Tibial nerve (tissue), 4 donors: ENCODE measurements around the gene MTMR8. TPM values are rescaled to one million over a fixed set of nuclear protein-coding genes. Genes with fewer than 3 reads are reported as not detected.
A peak's percentile ranks its signal among the peaks of the same experiment; 100 is the strongest.

ENCODE experiments used
- DNase-seq, 2 donors: peaks; one replicate each; pipeline ENCODE4 v3.0.0-alpha.2; 2019; ENCODE audit warnings: low spot score in 2 of 2
- H3K27ac ChIP-seq, 4 donors: fragments of 200-600 bp; sonication (generic) in 3 of 4; one replicate each; pipeline ENCODE4 v1.5.1; 2017 to 2019; ENCODE audit warnings: mild to moderate bottlenecking in 1 of 4
- H3K27me3 ChIP-seq, 2 donors: fragments of 200-600 bp; sonication (generic) in 1 of 2; one replicate each; pipeline versions ENCODE4 v1.5.1 to v1.6.0; 2017 to 2019
- H3K36me3 ChIP-seq, 3 donors: fragments of 200-600 bp; sonication (generic); one replicate each; pipeline ENCODE4 v1.5.1; 2018 to 2019
- H3K4me1 ChIP-seq, 4 donors: fragments of 200-600 bp; sonication (generic) in 3 of 4; one replicate each; pipeline ENCODE4 v1.5.1; 2017 to 2019
- H3K4me3 ChIP-seq, 4 donors: fragments of 200-600 bp; sonication (generic) in 3 of 4; one replicate each; pipeline ENCODE4 v1.5.1; 2017 to 2019; ENCODE audit warnings: mild to moderate bottlenecking in 1 of 4, moderate library complexity in 1 of 4
- H3K9me3 ChIP-seq, 4 donors: fragments of 200-600 bp; sonication (generic) in 3 of 4; one replicate each; pipeline ENCODE4 v1.5.1; 2017 to 2019
- CTCF ChIP-seq, 5 experiments: fragments of 200-600 bp in 3 of 5; fragments of 450-650 bp in 2 of 5; sonication (generic) in 3 of 5; IDR thresholded peaks; one replicate each; pipeline ENCODE4 v1.5.1; 2016 to 2019; ENCODE audit warnings: antibody characterized with exemption in 5 of 5, mild to moderate bottlenecking in 3 of 5, moderate library complexity in 2 of 5
- EP300 ChIP-seq, 2 donors: sonication (generic); formaldehyde crosslinking; IDR thresholded peaks; one replicate each; pipeline ENCODE4 v1.6.1; 2017; ENCODE audit warnings: antibody characterized with exemption in 2 of 2, mild to moderate bottlenecking in 1 of 2
- POLR2A ChIP-seq, 2 donors: fragments of 450-650 bp; IDR thresholded peaks; one replicate each; pipeline ENCODE4 v1.6.1; 2017; ENCODE audit warnings: antibody characterized with exemption in 2 of 2, mild to moderate bottlenecking in 2 of 2, moderate library complexity in 2 of 2
- WGBS, 2 donors: methylation state at CpG; one replicate each; pipeline ENCODE4 v1.1.5; 2018; 5-methylcytosine and 5-hydroxymethylcytosine counted together
- total RNA-seq, 4 donors: library from RNA; depleted of rRNA; stranded (reverse); fragments of >200 nt; gene quantifications; one replicate each; pipeline ENCODE4 v1.1.0, GENCODE V29; 2016

The MTMR8 gene
- 1 to 10 TPM; 1.4 to 4.8 (median 2.7) TPM for total RNA-seq

- DNase-seq: peak; percentile 61 to 65
- peak within 1 kb of the TSS; percentile 19 to 79 (median 51) for H3K27ac ChIP-seq
- TF ChIP-seq EP300 (IDR thresholded peaks at IDR 0.05) (no peak), POLR2A (IDR thresholded peaks at IDR 0.05) (no peak), CTCF (IDR thresholded peaks at IDR 0.05) (no peak)
Measured at GRCh38 chrX:64394874-64395567, at the start of gene MTMR8. TSS of gene MTMR8 (minus strand) at chrX:64395452. CDS start at chrX:64395363, 89 bp downstream.

GRCh38 chrX:64439551-64439950, 44.3 kb upstream of the MTMR8 start:
- Histone ChIP-seq H3K27me3 (no peaks in the 10 kb centered on the region), H3K4me1 (no peaks in the 10 kb centered on the region), H3K9me3 (peaks cover 0 to 4% (median 0%) of the 10 kb centered on the region in 4 donors), H3K36me3 (no peaks in the 10 kb centered on the region), H3K27ac (no peak overlapping the region), H3K4me3 (no peak overlapping the region)
- TF ChIP-seq EP300 (IDR thresholded peaks at IDR 0.05): no peak
- TF ChIP-seq CTCF (IDR thresholded peaks at IDR 0.05): no peak
- no peak for TF ChIP-seq POLR2A (IDR thresholded peaks at IDR 0.05)
- 88 to 91% methylated on average over 2 of the region's 2 CpGs for WGBS, 2 donors
- DNase-seq: no peak

More at GRCh38 chrX:64394874-64395567, at the start of gene MTMR8:
- Histone ChIP-seq H3K27me3 (no peaks in the 10 kb centered on the region), H3K36me3 (no peaks in the 10 kb centered on the region), H3K9me3 (no peaks in the 10 kb centered on the region), H3K4me3 (peak within 1 kb of the TSS; percentile 45 to 77 (median 58)), H3K4me1 (no peaks in the 10 kb centered on the region)
- WGBS, 2 donors: 1 to 41% methylated on average over 35 to 40 of the region's 40 CpGs

GRCh38 chrX:64437665-64438064, 42.4 kb upstream of the MTMR8 start:
- H3K9me3 ChIP-seq: peaks cover 0 to 4% (median 0%) of the 10 kb centered on the region in 4 donors
- H3K4me3 ChIP-seq: no peak overlapping the region
- no peaks in the 10 kb centered on the region for H3K27me3 ChIP-seq
- no peak overlapping the region for H3K27ac ChIP-seq
- no peaks in the 10 kb centered on the region for H3K36me3 ChIP-seq
- TF ChIP-seq CTCF (IDR thresholded peaks at IDR 0.05) (no peak), EP300 (IDR thresholded peaks at IDR 0.05) (no peak)
- no peaks in the 10 kb centered on the region for H3K4me1 ChIP-seq
- DNase-seq: no peak
- whole genome bisulfite sequencing, 2 donors: 81 to 100% methylated on average over 1 of the region's 1 CpG

GRCh38 chrX:64437218-64437617, 42.0 kb upstream of the MTMR8 start:
- Histone ChIP-seq H3K27me3 (no peaks in the 10 kb centered on the region), H3K4me3 (no peak overlapping the region), H3K27ac (no peak overlapping the region), H3K4me1 (no peaks in the 10 kb centered on the region), H3K36me3 (no peaks in the 10 kb centered on the region), H3K9me3 (peaks cover 0 to 4% (median 0%) of the 10 kb centered on the region in 4 donors)
- DNase-seq: no peak
- no peak for TF ChIP-seq CTCF (IDR thresholded peaks at IDR 0.05)
- no peak for TF ChIP-seq POLR2A (IDR thresholded peaks at IDR 0.05)
- TF ChIP-seq EP300 (IDR thresholded peaks at IDR 0.05): no peak
- 73 to 81% methylated on average over 5 of the region's 5 CpGs for WGBS, 2 donors

- H3K27me3 ChIP-seq: no peaks in the 10 kb centered on the region
- no peaks in the 10 kb centered on the region for H3K9me3 ChIP-seq
- no peak for DNase-seq
- no peaks in the 10 kb centered on the region for H3K4me1 ChIP-seq
- no peaks in the 10 kb centered on the region for H3K36me3 ChIP-seq
- TF ChIP-seq POLR2A (IDR thresholded peaks at IDR 0.05): no peak
- TF ChIP-seq EP300 (IDR thresholded peaks at IDR 0.05): no peak
- TF ChIP-seq CTCF (IDR thresholded peaks at IDR 0.05): no peak
- H3K27ac ChIP-seq: no peak overlapping the region
- H3K4me3 ChIP-seq: no peak overlapping the region
Measured at GRCh38 chrX:64428371-64428770, 33.1 kb upstream of the MTMR8 start.
